ENCODE measurements around the gene KRT39. TPM values are rescaled to one million over a fixed set of nuclear protein-coding genes. Genes with fewer than 3 reads are reported as not detected.

The KRT39 gene
- polyA plus RNA-seq, 2 donors: not detected

DNA sequence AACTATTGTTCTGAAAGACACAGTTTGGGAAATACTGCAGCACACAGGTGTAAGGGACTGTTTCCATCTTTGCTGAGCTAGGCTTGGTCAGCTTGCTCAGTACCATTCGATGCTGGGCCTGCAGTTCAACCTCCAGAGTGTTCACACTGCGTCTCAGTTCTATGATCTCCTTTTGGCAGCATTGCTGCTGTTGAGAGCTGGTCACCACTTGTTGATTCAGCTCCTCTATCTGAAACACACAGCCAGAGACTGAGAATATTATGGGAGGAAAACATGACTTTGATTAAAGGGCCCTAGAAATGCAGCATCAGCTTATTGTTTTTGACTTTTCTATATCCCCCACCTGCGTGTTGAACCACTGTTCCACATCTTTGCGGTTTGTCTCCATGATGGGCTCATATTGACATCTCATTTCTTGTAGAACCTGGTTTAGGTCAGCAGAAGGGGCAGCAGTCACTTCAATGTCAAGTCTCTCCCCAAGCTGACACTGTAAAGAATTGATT, 4.6 kb downstream of the KRT39 start:
- 85 to 94% methylated on average over 4 of the region's 4 CpGs for WGBS, 2 donors
- Histone ChIP-seq H3K4me3 (ENCODE audit: low read depth in 1 of 2, low read length in 2 of 2) (no peak overlapping the region), H3K9me3 (ENCODE audit: control insufficient read depth in 2 of 2, insufficient read depth in 1 of 2, low read depth in 1 of 2, low read length in 1 of 2) (no peaks in the 10 kb centered on the region), H3K27me3 (ENCODE audit: control insufficient read depth in 1 of 2, insufficient read depth in 2 of 2, low read length in 2 of 2) (no peaks in the 10 kb centered on the region), H3K27ac (ENCODE audit: low read depth in 2 of 2, low read length in 1 of 2) (no peak overlapping the region), H3K36me3 (ENCODE audit: control insufficient read depth in 2 of 2, insufficient read depth in 2 of 2, low read length in 1 of 2) (no peaks in the 10 kb centered on the region), H3K4me1 (ENCODE audit: control insufficient read depth in 2 of 2, insufficient read depth in 2 of 2, low read length in 1 of 2) (peaks cover 2% of the 10 kb centered on the region in 2 donors)

- H3K36me3 ChIP-seq (ENCODE audit: control insufficient read depth in 2 of 2, insufficient read depth in 2 of 2, low read length in 1 of 2): no peaks in the 10 kb centered on the region
- H3K4me3 ChIP-seq (ENCODE audit: low read depth in 1 of 2, low read length in 2 of 2): no peak overlapping the region
- no peak overlapping the region for H3K27ac ChIP-seq (ENCODE audit: low read depth in 2 of 2, low read length in 1 of 2)
- H3K9me3 ChIP-seq (ENCODE audit: control insufficient read depth in 2 of 2, insufficient read depth in 1 of 2, low read depth in 1 of 2, low read length in 1 of 2): no peaks in the 10 kb centered on the region
- WGBS, 2 donors: 75 to 94% methylated on average over 1 of the region's 1 CpG
- no peaks in the 10 kb centered on the region for H3K27me3 ChIP-seq (ENCODE audit: control insufficient read depth in 1 of 2, insufficient read depth in 2 of 2, low read length in 2 of 2)
- peaks cover 2% of the 10 kb centered on the region in 2 donors for H3K4me1 ChIP-seq (ENCODE audit: control insufficient read depth in 2 of 2, insufficient read depth in 2 of 2, low read length in 1 of 2)
Measured at GRCh38 chr17:40961591-40961990, 5.2 kb downstream of the KRT39 start.

- no peaks in the 10 kb centered on the region for H3K36me3 ChIP-seq (ENCODE audit: control insufficient read depth in 2 of 2, insufficient read depth in 2 of 2, low read length in 1 of 2)
- 80 to 83% methylated on average over 10 of the region's 10 CpGs for WGBS, 2 donors
- no peaks in the 10 kb centered on the region for H3K9me3 ChIP-seq (ENCODE audit: control insufficient read depth in 2 of 2, insufficient read depth in 1 of 2, low read depth in 1 of 2, low read length in 1 of 2)
- H3K27ac ChIP-seq (ENCODE audit: low read depth in 2 of 2, low read length in 1 of 2): peak overlapping the region in 1 of 2 donors; percentile 13
- peaks cover 2% of the 10 kb centered on the region in 2 donors for H3K4me1 ChIP-seq (ENCODE audit: control insufficient read depth in 2 of 2, insufficient read depth in 2 of 2, low read length in 1 of 2)
- H3K27me3 ChIP-seq (ENCODE audit: control insufficient read depth in 1 of 2, insufficient read depth in 2 of 2, low read length in 2 of 2): no peaks in the 10 kb centered on the region
- no peak overlapping the region for H3K4me3 ChIP-seq (ENCODE audit: low read depth in 1 of 2, low read length in 2 of 2)
Measured at GRCh38 chr17:40960144-40960543, 6.6 kb downstream of the KRT39 start.

- no peaks in the 10 kb centered on the region for H3K9me3 ChIP-seq (ENCODE audit: control insufficient read depth in 2 of 2, insufficient read depth in 1 of 2, low read depth in 1 of 2, low read length in 1 of 2)
- 73 to 79% methylated on average over 12 of the region's 12 CpGs for WGBS, 2 donors
- H3K36me3 ChIP-seq (ENCODE audit: control insufficient read depth in 2 of 2, insufficient read depth in 2 of 2, low read length in 1 of 2): no peaks in the 10 kb centered on the region
- H3K27ac ChIP-seq (ENCODE audit: low read depth in 2 of 2, low read length in 1 of 2): peak overlapping the region; percentile 59 to 73
- H3K4me1 ChIP-seq (ENCODE audit: control insufficient read depth in 2 of 2, insufficient read depth in 2 of 2, low read length in 1 of 2): peaks cover 2 to 6% of the 10 kb centered on the region in 2 donors
- no peaks in the 10 kb centered on the region for H3K27me3 ChIP-seq (ENCODE audit: control insufficient read depth in 1 of 2, insufficient read depth in 2 of 2, low read length in 2 of 2)
- no peak overlapping the region for H3K4me3 ChIP-seq (ENCODE audit: low read depth in 1 of 2, low read length in 2 of 2)
Measured at GRCh38 chr17:40958086-40958953, 8.4 kb downstream of the KRT39 start.

DNA sequence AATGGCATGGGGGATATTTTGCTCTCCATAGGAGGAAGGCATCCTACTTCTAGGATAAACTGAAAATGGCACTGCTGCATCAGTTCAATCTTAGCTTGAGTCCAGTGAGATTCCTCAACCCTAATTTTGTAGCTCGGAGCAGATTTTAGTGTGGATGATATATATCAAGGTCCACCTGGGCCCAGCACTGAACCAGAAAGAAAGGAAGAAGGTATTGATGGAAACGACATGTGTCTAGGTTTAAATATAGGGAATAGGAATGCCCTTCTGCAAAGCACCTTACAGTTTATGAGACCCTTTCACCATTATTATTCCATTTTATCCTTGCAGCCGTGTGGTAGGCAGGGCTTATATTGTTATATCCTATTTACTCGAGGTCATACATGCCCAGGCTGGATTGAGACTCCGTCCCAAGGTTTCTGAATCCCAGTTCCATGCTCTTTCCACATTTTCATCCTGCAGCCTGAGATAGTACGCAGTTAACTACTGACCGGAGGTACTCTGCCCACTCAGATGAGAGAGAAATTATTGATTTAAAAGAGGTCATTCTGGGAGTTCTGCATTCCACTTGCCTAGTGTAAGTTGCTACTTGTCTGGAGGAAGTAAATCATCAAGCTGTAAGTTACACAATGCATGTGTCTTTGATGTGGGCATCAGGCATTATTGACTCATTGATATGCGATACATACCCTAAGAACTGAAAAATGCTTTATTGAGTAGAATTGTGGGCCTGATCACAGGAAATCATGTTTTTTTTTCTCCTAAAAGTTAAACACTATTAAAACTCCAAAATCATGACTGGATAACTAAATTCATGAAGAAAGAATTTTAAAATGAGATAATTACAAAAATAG, 10.1 kb downstream of the KRT39 start:
- H3K4me1 ChIP-seq (ENCODE audit: control insufficient read depth in 2 of 2, insufficient read depth in 2 of 2, low read length in 1 of 2): peaks cover 2 to 6% of the 10 kb centered on the region in 2 donors
- no peaks in the 10 kb centered on the region for H3K9me3 ChIP-seq (ENCODE audit: control insufficient read depth in 2 of 2, insufficient read depth in 1 of 2, low read depth in 1 of 2, low read length in 1 of 2)
- H3K36me3 ChIP-seq (ENCODE audit: control insufficient read depth in 2 of 2, insufficient read depth in 2 of 2, low read length in 1 of 2): no peaks in the 10 kb centered on the region
- peak overlapping the region; percentile 34 to 44 for H3K27ac ChIP-seq (ENCODE audit: low read depth in 2 of 2, low read length in 1 of 2)
- no peak overlapping the region for H3K4me3 ChIP-seq (ENCODE audit: low read depth in 1 of 2, low read length in 2 of 2)
- WGBS, 2 donors: 51 to 57% methylated on average over 8 of the region's 8 CpGs
- no peaks in the 10 kb centered on the region for H3K27me3 ChIP-seq (ENCODE audit: control insufficient read depth in 1 of 2, insufficient read depth in 2 of 2, low read length in 2 of 2)

DNA sequence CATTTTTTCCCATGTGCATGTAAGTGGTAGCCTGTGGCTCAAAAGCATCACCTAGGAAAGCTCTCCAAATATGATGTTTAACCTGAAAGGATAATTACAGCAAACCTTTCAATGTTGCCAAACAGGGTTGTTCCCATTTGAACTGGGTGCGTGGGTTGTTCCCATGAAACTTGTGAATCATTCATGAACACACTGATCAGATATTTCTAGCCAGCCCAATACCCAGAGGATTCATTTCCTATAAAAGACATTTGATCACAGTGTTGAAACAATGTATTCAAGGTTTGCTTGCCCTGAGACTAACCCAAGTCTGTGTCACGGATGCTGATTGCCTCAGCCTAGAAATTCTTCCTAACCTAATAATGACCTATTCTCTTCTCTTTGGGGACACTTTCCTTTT, 12.9 kb downstream of the KRT39 start:
- H3K27me3 ChIP-seq (ENCODE audit: control insufficient read depth in 1 of 2, insufficient read depth in 2 of 2, low read length in 2 of 2): no peaks in the 10 kb centered on the region
- no peaks in the 10 kb centered on the region for H3K9me3 ChIP-seq (ENCODE audit: control insufficient read depth in 2 of 2, insufficient read depth in 1 of 2, low read depth in 1 of 2, low read length in 1 of 2)
- H3K4me3 ChIP-seq (ENCODE audit: low read depth in 1 of 2, low read length in 2 of 2): no peak overlapping the region
- H3K4me1 ChIP-seq (ENCODE audit: control insufficient read depth in 2 of 2, insufficient read depth in 2 of 2, low read length in 1 of 2): peaks cover 2 to 6% of the 10 kb centered on the region in 2 donors
- H3K36me3 ChIP-seq (ENCODE audit: control insufficient read depth in 2 of 2, insufficient read depth in 2 of 2, low read length in 1 of 2): no peaks in the 10 kb centered on the region
- WGBS, 2 donors: 52 to 64% methylated on average over 2 of the region's 2 CpGs
- H3K27ac ChIP-seq (ENCODE audit: low read depth in 2 of 2, low read length in 1 of 2): no peak overlapping the region

DNA sequence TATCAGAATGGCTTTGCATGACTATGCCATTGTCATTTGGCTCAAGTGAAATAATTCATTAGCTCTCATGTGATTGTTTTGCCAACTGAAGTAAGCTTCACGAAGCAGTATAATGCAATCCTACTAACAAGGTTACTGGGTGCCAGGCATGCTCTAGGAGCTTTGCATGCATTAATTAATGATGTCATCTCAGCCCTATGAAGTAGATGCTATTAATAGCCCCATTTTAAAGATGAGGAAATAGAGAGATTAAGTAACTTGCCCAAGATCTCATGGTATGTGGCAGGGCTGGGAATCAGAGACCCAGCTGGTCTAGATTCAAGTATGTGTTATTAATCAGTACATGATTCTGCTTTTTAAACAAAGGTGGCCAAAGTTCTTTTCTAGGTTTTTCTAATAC, 14.1 kb downstream of the KRT39 start:
- peak overlapping the region in 1 of 2 donors; percentile 20 for H3K27ac ChIP-seq (ENCODE audit: low read depth in 2 of 2, low read length in 1 of 2)
- H3K4me3 ChIP-seq (ENCODE audit: low read depth in 1 of 2, low read length in 2 of 2): no peak overlapping the region
- 31 to 40% methylated on average over 1 of the region's 1 CpG for WGBS, 2 donors
- no peaks in the 10 kb centered on the region for H3K27me3 ChIP-seq (ENCODE audit: control insufficient read depth in 1 of 2, insufficient read depth in 2 of 2, low read length in 2 of 2)
- H3K4me1 ChIP-seq (ENCODE audit: control insufficient read depth in 2 of 2, insufficient read depth in 2 of 2, low read length in 1 of 2): peaks cover 0 to 3% of the 10 kb centered on the region in 2 donors
- H3K36me3 ChIP-seq (ENCODE audit: control insufficient read depth in 2 of 2, insufficient read depth in 2 of 2, low read length in 1 of 2): no peaks in the 10 kb centered on the region
- no peaks in the 10 kb centered on the region for H3K9me3 ChIP-seq (ENCODE audit: control insufficient read depth in 2 of 2, insufficient read depth in 1 of 2, low read depth in 1 of 2, low read length in 1 of 2)

- 78 to 84% methylated on average over 2 of the region's 2 CpGs for WGBS, 2 donors
- no peaks in the 10 kb centered on the region for H3K36me3 ChIP-seq (ENCODE audit: control insufficient read depth in 2 of 2, insufficient read depth in 2 of 2, low read length in 1 of 2)
- peak overlapping the region in 1 of 2 donors; percentile 15 for H3K27ac ChIP-seq (ENCODE audit: low read depth in 2 of 2, low read length in 1 of 2)
- no peaks in the 10 kb centered on the region for H3K27me3 ChIP-seq (ENCODE audit: control insufficient read depth in 1 of 2, insufficient read depth in 2 of 2, low read length in 2 of 2)
- peaks cover 0 to 3% of the 10 kb centered on the region in 2 donors for H3K4me1 ChIP-seq (ENCODE audit: control insufficient read depth in 2 of 2, insufficient read depth in 2 of 2, low read length in 1 of 2)
- H3K4me3 ChIP-seq (ENCODE audit: low read depth in 1 of 2, low read length in 2 of 2): no peak overlapping the region
- no peaks in the 10 kb centered on the region for H3K9me3 ChIP-seq (ENCODE audit: control insufficient read depth in 2 of 2, insufficient read depth in 1 of 2, low read depth in 1 of 2, low read length in 1 of 2)
Measured at GRCh38 chr17:40952154-40952553, 14.6 kb downstream of the KRT39 start.

GRCh38 chr17:40951011-40951622, 15.6 kb downstream of the KRT39 start:
- WGBS, 2 donors: 93 to 100% methylated on average over 2 of the region's 2 CpGs
- no peaks in the 10 kb centered on the region for H3K9me3 ChIP-seq (ENCODE audit: control insufficient read depth in 2 of 2, insufficient read depth in 1 of 2, low read depth in 1 of 2, low read length in 1 of 2)
- no peak overlapping the region for H3K27ac ChIP-seq (ENCODE audit: low read depth in 2 of 2, low read length in 1 of 2)
- H3K4me3 ChIP-seq (ENCODE audit: low read depth in 1 of 2, low read length in 2 of 2): no peak overlapping the region
- H3K4me1 ChIP-seq (ENCODE audit: control insufficient read depth in 2 of 2, insufficient read depth in 2 of 2, low read length in 1 of 2): peaks cover 0 to 3% of the 10 kb centered on the region in 2 donors
- no peaks in the 10 kb centered on the region for H3K36me3 ChIP-seq (ENCODE audit: control insufficient read depth in 2 of 2, insufficient read depth in 2 of 2, low read length in 1 of 2)
- H3K27me3 ChIP-seq (ENCODE audit: control insufficient read depth in 1 of 2, insufficient read depth in 2 of 2, low read length in 2 of 2): no peaks in the 10 kb centered on the region

All from esophagus (tissue), 2 donors.